NCI-H2081 treated with DMSO at 0.1 percent for 48 hours (cell line): ENCODE measurements around the gene ADH4.
"Not testable (repeated sequence)": the region's sequence is repeated elsewhere in the genome, so short reads cannot be mapped to it uniquely, and the experiment has no call there.

Experiments
- DNase-seq: peaks from one replicate; lab custom pipeline; 2025; lab: John Stamatoyannopoulos, UW

ADH4 gene

GRCh38 chr4:99144070-99144469 is at the start of gene ADH4:
Gene ADH4 (minus strand): TSS chr4:99144297. CDS start chr4:99144222, 75 bp downstream.
- no peak for DNase-seq

DNA sequence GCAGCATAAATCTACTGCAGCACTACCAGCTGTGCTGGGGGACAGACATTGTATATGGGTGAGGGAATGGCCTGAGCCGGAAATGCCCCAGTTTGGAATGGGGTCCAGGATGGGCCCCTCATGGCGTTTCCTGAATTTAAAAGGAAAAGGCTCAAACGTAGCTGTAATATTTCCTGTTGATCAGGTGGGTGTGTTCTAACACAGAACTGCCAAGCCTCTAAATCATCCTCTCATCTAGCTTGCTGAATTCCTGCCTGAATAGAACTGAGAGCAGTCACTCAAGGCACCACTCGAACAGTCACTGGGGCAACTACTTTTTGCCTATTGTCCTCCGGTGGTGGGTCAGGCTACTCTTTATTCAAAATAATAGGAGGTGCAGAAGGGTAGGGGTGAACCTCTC is 46.2 kb upstream of the ADH4 start:
- DNase-seq, result no peak

DNA sequence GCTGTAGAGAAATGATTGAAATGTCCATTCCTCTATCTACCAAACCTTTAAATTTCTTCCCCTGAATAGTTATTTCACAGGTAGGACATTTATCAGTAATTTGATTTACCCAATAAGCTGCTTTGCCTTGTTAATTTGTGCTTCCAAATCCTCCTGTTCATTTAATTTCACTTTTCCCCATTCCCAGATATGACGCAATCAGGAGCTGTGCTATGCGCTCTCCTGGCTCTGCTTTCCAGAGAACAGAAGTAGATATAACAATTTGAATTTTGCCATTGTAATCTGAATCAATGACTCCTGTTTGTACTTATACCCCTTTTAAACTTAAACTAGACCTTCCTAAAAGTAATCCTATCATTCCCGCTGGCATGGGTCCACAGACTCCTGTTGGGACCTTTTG is 45.8 kb upstream of the ADH4 start:
- not testable (repeated sequence) for DNase-seq

GRCh38 chr4:99186029-99186428 is 41.9 kb upstream of the ADH4 start:
- no peak for DNase-seq

GRCh38 chr4:99185581-99185980 is 41.5 kb upstream of the ADH4 start:
- no peak for DNase-seq

DNA sequence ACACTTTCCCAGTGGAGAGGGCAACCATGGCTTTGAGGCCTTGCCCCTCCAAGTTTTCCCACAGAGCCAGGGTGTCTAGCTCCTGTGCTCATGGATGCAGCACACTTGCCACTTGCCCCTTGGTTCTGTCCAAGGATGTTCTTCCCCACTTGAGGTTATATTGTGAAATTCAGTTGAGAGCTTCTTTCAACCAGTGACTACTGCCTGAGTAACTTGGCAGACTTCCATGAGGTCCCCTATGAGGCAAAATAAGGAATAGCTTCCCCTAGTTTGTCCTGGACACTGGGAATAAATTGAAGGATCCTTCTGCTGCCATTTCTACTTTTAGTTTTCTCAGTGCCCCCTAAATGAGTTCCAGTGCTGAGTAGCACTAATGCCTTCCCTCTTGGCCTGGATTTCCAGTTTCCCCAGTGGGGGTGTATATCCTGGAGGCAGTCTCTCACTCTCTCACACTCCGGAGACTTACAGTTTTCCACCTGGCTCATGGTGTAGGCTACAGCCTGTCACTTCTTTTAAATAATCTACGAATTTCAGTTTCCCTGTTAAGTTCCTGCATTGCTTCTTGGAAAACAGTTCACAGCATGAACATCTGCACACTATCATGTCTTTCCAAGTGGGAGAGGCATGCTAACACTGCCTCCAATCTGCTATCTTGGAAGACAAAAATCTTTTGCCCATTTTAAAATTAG is 36.4 kb upstream of the ADH4 start:
- DNase-seq, result no peak

DNA sequence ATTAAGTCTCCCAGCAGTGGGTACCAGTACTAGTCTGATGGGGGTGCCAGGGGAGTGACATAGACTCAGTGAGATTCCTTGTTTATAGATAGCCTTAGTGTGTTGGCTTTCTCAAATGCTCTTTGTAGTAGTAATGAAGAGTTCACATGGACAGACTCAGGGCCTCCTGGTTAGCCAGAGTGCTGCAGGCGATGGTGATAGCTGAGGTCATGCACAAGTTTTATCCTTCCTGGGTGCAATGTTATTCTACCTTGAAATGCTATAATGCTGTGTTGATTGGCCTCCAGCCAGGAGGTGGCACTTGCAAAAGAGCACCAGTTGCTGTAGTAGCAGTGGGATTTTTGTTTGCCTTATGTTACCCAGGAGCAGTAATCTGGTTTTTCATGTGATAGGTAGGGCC is 35.5 kb upstream of the ADH4 start:
- DNase-seq, result no peak

DNA sequence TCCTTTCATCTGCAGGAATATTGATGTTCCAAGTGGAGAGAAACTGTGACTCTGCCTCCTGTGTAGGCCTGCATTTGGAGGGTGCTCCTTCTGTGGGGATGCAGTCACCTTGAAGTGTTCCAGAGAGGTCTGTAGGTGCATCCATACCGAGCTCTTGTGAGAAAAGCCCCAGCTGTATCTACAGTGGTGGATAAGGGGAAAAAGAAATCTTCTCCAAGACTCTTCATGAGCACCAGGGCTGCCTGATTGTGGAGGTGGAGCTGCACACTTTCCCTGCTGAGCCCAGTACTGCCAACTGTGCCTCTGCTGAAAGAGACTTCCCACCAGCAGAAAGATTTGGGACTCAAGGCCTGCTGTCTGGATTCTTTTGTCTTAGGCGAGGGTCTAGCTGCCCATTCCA is 35.1 kb upstream of the ADH4 start:
- no peak for DNase-seq

GRCh38 chr4:99166544-99166943 is 22.4 kb upstream of the ADH4 start:
- no peak for DNase-seq

GRCh38 chr4:99165978-99166377 is 21.9 kb upstream of the ADH4 start:
- DNase-seq, result no peak

GRCh38 chr4:99161373-99162099 is 17.4 kb upstream of the ADH4 start:
- no peak for DNase-seq

GRCh38 chr4:99159699-99160098 is 15.6 kb upstream of the ADH4 start:
- no peak for DNase-seq

GRCh38 chr4:99157478-99157935 is 13.4 kb upstream of the ADH4 start:
- no peak for DNase-seq

GRCh38 chr4:99156992-99157391 is 12.9 kb upstream of the ADH4 start:
- no peak for DNase-seq

DNA sequence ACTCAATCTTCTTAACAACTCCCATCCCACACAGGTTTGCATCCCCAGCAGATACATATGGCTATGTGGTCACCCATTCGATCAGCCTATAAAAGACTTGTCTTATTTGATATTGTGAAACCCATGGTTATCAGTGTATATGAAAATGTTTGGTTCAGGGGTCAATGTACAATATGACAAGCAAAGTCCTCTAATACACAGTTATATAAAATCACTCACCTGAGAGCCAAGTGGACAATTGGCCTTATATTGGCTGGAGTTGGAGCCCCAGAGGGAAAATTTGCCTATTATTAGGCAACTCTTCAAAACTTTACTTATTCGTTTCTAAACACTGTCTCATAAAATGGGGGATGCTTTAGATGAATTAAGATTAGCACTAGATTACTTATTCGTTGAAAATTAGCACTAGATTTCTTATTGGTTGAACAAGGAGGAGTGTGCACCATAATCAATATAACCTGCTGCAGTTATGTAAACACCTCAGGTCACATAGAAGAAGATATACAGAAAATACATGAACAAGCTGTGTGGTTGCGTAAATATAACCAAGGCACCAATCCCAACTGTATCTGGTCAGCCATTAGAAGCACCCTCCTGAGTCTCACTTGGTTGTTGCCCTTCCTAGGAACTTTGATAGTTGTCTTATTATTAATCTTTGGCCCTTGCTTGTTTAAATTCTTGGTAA is 10.7 kb upstream of the ADH4 start:
- no peak for DNase-seq

DNA sequence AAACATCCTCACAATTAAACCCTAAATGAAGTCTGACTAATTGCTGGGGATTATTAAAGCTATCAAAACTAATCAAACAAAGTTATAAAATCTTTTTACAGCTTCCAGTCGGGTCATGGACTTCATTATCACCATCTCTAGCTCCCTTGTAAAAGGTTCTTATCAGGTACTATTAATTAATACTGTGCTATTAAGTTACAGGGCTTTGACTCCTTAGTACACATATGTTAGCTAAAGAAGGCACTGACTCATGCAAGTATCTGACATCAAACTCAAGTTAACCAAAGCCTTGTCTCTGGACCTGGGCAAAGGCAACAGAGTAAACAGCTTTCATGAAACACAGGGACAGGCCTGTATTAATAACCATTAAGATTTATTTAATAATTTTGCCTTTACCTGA is 7.9 kb upstream of the ADH4 start:
- DNase-seq, result no peak

- no peak for DNase-seq
Observed at GRCh38 chr4:99151452-99151851, 7.4 kb upstream of the ADH4 start.

- no peak for DNase-seq
Observed at GRCh38 chr4:99149426-99150019, 5.4 kb upstream of the ADH4 start.

DNA sequence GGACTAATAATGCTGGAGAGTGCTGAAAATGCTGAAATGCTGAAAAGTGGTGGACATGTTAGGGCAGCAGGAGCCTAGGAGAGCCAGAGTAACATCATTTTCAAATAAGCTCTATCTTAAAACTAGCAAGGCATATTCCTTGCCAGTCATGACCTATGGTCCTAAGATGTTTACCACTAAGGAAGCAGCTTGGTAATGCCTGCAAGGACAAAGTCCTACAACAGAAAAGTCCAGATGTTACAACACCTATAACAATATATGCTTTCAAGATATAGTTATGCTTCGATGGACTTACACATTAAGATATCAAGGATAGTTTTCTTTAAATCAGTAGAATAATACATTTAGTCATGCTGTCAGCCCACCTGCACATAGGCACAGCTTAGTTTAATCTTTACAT is 4.5 kb upstream of the ADH4 start:
- DNase-seq, result no peak

DNA sequence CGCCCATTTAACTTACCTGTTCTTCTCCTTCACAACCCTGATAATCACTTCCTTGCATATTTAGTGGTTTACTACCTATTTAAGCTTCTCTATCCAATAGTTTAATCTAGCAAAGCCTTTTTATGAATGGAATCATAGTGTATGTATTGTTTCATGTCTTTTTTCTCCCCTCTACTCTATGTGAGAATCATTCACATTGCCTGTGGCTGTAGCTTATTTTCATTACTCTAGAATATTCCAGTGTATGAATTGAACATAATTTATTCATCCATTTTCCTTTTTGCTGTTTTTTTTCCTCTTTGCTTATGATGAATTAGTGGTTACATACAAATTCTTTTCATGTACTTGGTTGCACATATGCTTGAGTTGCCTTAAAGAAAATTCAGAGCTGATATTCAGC is 490 bp upstream of the ADH4 start:
- DNase-seq, result no peak

DNA sequence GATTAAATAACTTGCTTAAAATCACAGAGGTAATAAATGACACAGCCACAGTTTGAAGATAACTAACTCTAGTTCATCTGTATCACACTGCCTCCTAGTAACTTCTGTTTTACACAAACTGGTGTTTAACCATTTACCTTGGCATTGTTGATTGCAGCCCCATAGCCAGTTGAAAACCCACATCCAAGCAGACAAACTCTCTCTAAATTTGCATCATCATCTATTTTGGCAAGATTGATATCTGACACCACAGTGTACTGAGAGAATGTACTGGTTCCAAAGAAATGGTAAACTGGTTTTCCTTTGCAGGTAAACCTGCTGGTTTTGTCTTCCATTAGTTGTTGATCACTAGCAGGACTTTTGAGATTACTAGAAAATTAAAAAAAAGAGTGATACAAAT is 7.8 kb downstream of the ADH4 start:
- DNase-seq, result no peak

GRCh38 chr4:99135541-99136162 is 8.4 kb downstream of the ADH4 start:
- DNase-seq, result no peak
